Fibroblast of pulmonary artery (primary cell): ENCODE data around the gene PTPRN2.

ENCODE experiments used
- DNase-seq: peaks from one replicate; pipeline ENCODE4 v3.0.0-alpha.2; 2010; ENCODE audit warnings: low read depth
- H3K4me3 ChIP-seq: replicated peaks from 2 replicates; pipeline ENCODE4 v1.5.1; 2011; ENCODE audit warnings: low read depth, mild to moderate bottlenecking, control low read depth, low read length, moderate library complexity
- CTCF ChIP-seq: IDR thresholded peaks from 2 replicates; pipeline ENCODE4 v1.5.1; 2011; ENCODE audit warnings: mild to moderate bottlenecking, control low read depth, low read length, inconsistent platforms; ENCODE audit errors: missing control alignments

Gene PTPRN2

GRCh38 chr7:157907091-157907490, 680.5 kb downstream of the PTPRN2 start:
- no peak for TF ChIP-seq CTCF
- DNase-seq, result no peak
- no peak overlapping the region for H3K4me3 ChIP-seq

- DNase-seq, result no peak
- no peak overlapping the region for H3K4me3 ChIP-seq
- no peak for TF ChIP-seq CTCF
Observed at GRCh38 chr7:157906583-157906982, 681.0 kb downstream of the PTPRN2 start.

- TF ChIP-seq CTCF, result no peak
- H3K4me3 ChIP-seq, result no peak overlapping the region
- DNase-seq, result no peak
Observed at GRCh38 chr7:157905651-157906461, 681.8 kb downstream of the PTPRN2 start.

- no peak for DNase-seq
- TF ChIP-seq CTCF, result no peak
- no peak overlapping the region for H3K4me3 ChIP-seq
Observed at GRCh38 chr7:157904866-157905570, 682.6 kb downstream of the PTPRN2 start.

- no peak for TF ChIP-seq CTCF
- no peak for DNase-seq
- no peak overlapping the region for H3K4me3 ChIP-seq
Observed at GRCh38 chr7:157904211-157904865, 683.3 kb downstream of the PTPRN2 start.

GRCh38 chr7:157903710-157904109, 683.9 kb downstream of the PTPRN2 start:
- no peak for TF ChIP-seq CTCF
- H3K4me3 ChIP-seq, result no peak overlapping the region
- no peak for DNase-seq
